K562 (cell line): ENCODE measurements around the gene SCTR. TPM values are rescaled to one million over a fixed set of nuclear protein-coding genes. Genes with fewer than 3 reads are reported as not detected.

ENCODE experiments used
- ATAC-seq: fragments of 200-7000 bp; cut with Tn5 transposase; 3 replicates; pipeline ENCODE4 v1.9.1; 2020; ENCODE audit warnings: moderate library complexity
- BruUV-seq: library from RNA; stranded (reverse); fragments of 400-500 nt; replicated peaks from 2 replicates; lab custom pipeline; 2021; lab: Mats Ljungman, UMichigan
- CTCF ChIA-PET: fragments of 300-600 bp; formaldehyde crosslinking; extraction: SDS; loops from one replicate; lab custom pipeline; 2021; ENCODE audit warnings: low intra/inter-chr PET ratio; lab: Yijun Ruan, JAX
- POLR2A ChIA-PET: fragments of 300-600, 350-650 bp; sonication (Branson Sonifier 250); formaldehyde crosslinking; extraction: SDS; loops from one replicate; lab custom pipeline; 2021; ENCODE audit warnings: antibody characterized with exemption, inconsistent platforms; lab: Yijun Ruan, JAX
- DNase-seq, 4 experiments: peaks; one replicate each; pipeline versions ENCODE4 v3.0.0 to v3.0.0-alpha.2; 2011 to 2018; ENCODE audit warnings: low spot score in 3 of 4, mixed read lengths in 3 of 4; ENCODE audit errors: extremely low read depth in 1 of 4
- FAIRE-seq: peaks from 2 replicates; lab custom pipeline; 2011; peaks lifted over from hg19 to GRCh38; lab: Jason Lieb, UNC
- H2AFZ ChIP-seq: 2 replicates; pipeline ENCODE4 v1.6.0; 2011; ENCODE audit warnings: low read depth, low read length, control low read depth, inconsistent platforms
- H3K27ac ChIP-seq: fragments of 200-600 bp; 3 replicates; pipeline ENCODE4 v1.8.0; 2011; ENCODE audit warnings: low read depth, mild to moderate bottlenecking, control low read depth, inconsistent platforms, low read length, moderate library complexity, mixed read lengths; ENCODE audit errors: extremely low read depth
- H3K27me3 ChIP-seq, 2 experiments: fragments of 300-600 bp in 1 of 2; 2 replicates in 1 of 2; 3 replicates in 1 of 2; pipeline versions ENCODE4 v1.6.0 to v1.8.0; 2011; ENCODE audit warnings: inconsistent platforms in 2 of 2, low read length in 2 of 2, mild to moderate bottlenecking in 1 of 2, mixed read lengths in 1 of 2, moderate library complexity in 1 of 2; ENCODE audit not compliant: control insufficient read depth in 2 of 2, insufficient read depth in 2 of 2
- H3K36me3 ChIP-seq: fragments of 300-600 bp; 3 replicates; pipeline ENCODE4 v1.8.0; 2011; ENCODE audit warnings: mild to moderate bottlenecking, low read length, inconsistent platforms; ENCODE audit not compliant: control insufficient read depth, insufficient read depth
- H3K4me1 ChIP-seq, 2 experiments: fragments of 200-600 bp in 1 of 2; replicated peaks in 1 of 2; 2 replicates in 1 of 2; 3 replicates in 1 of 2; pipeline versions ENCODE4 v1.5.1 to v1.8.0; 2011; ENCODE audit warnings: inconsistent platforms in 2 of 2, low read length in 2 of 2, mild to moderate bottlenecking in 1 of 2, mixed read lengths in 1 of 2, moderate library complexity in 1 of 2; ENCODE audit not compliant: control insufficient read depth in 2 of 2, insufficient read depth in 2 of 2
- H3K4me2 ChIP-seq: 2 replicates; pipeline ENCODE4 v1.6.1; 2011; ENCODE audit warnings: low read length, control low read depth, inconsistent platforms, mixed read lengths; ENCODE audit not compliant: insufficient read depth
- H3K4me3 ChIP-seq: fragments of 200-600 bp; sonication (generic), shearing (Covaris generic); 2 replicates; pipeline ENCODE4 v1.5.1; 2016; ENCODE audit warnings: control low read depth, inconsistent platforms
- H3K79me2 ChIP-seq: fragments of 200-600 bp; 3 replicates; pipeline ENCODE4 v1.8.0; 2011; ENCODE audit warnings: low read length, inconsistent platforms; ENCODE audit not compliant: control insufficient read depth, insufficient read depth
- H3K9ac ChIP-seq, 2 experiments: 2 replicates each; pipeline versions ENCODE4 v1.6.0 to v1.6.1; 2011; ENCODE audit warnings: low read depth in 2 of 2, low read length in 2 of 2, control low read depth in 1 of 2, inconsistent platforms in 1 of 2, mild to moderate bottlenecking in 1 of 2, mixed read lengths in 1 of 2; ENCODE audit not compliant: insufficient read depth in 1 of 2
- H3K9me1 ChIP-seq: one replicate; pipeline ENCODE4 v1.6.0; 2011; ENCODE audit warnings: inconsistent platforms, mild to moderate bottlenecking, low read length, moderate library complexity; ENCODE audit not compliant: control insufficient read depth, insufficient read depth
- H3K9me3 ChIP-seq: replicated peaks from 2 replicates; pipeline ENCODE4 v1.5.1; 2011; ENCODE audit warnings: low read depth, low read length, inconsistent platforms; ENCODE audit not compliant: control insufficient read depth, insufficient read depth
- H4K20me1 ChIP-seq: replicated peaks from 2 replicates; pipeline ENCODE4 v1.6.1; 2011; ENCODE audit warnings: low read length, inconsistent platforms, mixed read lengths; ENCODE audit not compliant: control insufficient read depth, insufficient read depth
- BMI1 ChIP-seq: fragments of 150-350 bp; IDR thresholded peaks from 2 replicates; pipeline ENCODE4 v1.6.1; 2014; ENCODE audit warnings: low read length
- PCBP1 ChIP-seq: fragments of 200-400 bp; formaldehyde crosslinking; IDR thresholded peaks from 2 replicates; pipeline ENCODE4 v1.6.1; 2018; ENCODE audit warnings: mild to moderate bottlenecking, low read depth, low read length; ENCODE audit not compliant: poor library complexity, severe bottlenecking
- SAP30 ChIP-seq: fragments of 200-600 bp; sonication (generic); IDR thresholded peaks from 2 replicates; pipeline ENCODE4 v1.6.1; 2012; ENCODE audit warnings: borderline replicate concordance, low read depth, mild to moderate bottlenecking, moderate library complexity, low read length, control low read depth, inconsistent platforms; ENCODE audit not compliant: insufficient read depth, poor library complexity, severe bottlenecking
- SMAD1 ChIP-seq: fragments of 150-350 bp; IDR thresholded peaks from 2 replicates; pipeline ENCODE4 v1.6.1; 2014; ENCODE audit warnings: low read length, low read depth; ENCODE audit not compliant: partially characterized antibody
- TAF1 ChIP-seq: IDR thresholded peaks from 2 replicates; pipeline ENCODE4 v1.6.1; 2011; ENCODE audit warnings: mild to moderate bottlenecking, low read length, moderate library complexity; ENCODE audit not compliant: insufficient read depth, control insufficient read depth, severe bottlenecking; ENCODE audit errors: extremely low read depth
- ZNF124 ChIP-seq: sonication (generic); formaldehyde crosslinking; IDR thresholded peaks from 2 replicates; pipeline ENCODE4 v1.8.1; 2022; ENCODE audit warnings: missing genetic modification reagents
- ZNF197 ChIP-seq: fragments of 200-800 bp; sonication (Bioruptor generic); IDR thresholded peaks from 2 replicates; pipeline ENCODE4 v1.6.1; 2016; ENCODE audit warnings: low read depth, missing genetic modification characterization, missing compliant biosample characterization
- ZNF384 ChIP-seq: IDR thresholded peaks from 2 replicates; pipeline ENCODE4 v1.6.1; 2012; ENCODE audit warnings: low read depth, low read length, improper control_type of control experiment
- ZNF668 ChIP-seq: fragments of 250-450 bp; sonication (Bioruptor Pico); IDR thresholded peaks from 2 replicates; pipeline ENCODE4 v1.8.0; 2022; ENCODE audit warnings: mild to moderate bottlenecking, inconsistent platforms
- WGBS: fragments of 100-300 bp; shearing (Covaris generic); methylation state at CpG from one replicate; pipeline ENCODE4 v1.1.6; 2016; ENCODE audit warnings: low coverage, mixed read lengths; ENCODE audit not compliant: insufficient coverage; ENCODE audit errors: missing lambda C conversion rate; 5-methylcytosine and 5-hydroxymethylcytosine counted together
- in situ Hi-C: fragments of 300-500 bp; cut with MboI; formaldehyde crosslinking; loops from 4 replicates; pipeline ENCODE4 v1.15.0; 2018; ENCODE audit warnings: inconsistent platforms, mixed read lengths
- intact Hi-C: fragments of 100-400 bp; cut with micrococcal nuclease; formaldehyde crosslinking; loops from 2 replicates; pipeline ENCODE4 v1.14.2; 2022
- polyA plus RNA-seq, 8 experiments: library from polyadenylated mRNA; depleted of rRNA in 4 of 8; stranded (reverse) in 5 of 8; unstranded in 3 of 8; fragments of >200 nt; fragmentation: Nextera tagmentation in 2 of 8; fragmentation: Illumina TruSeq in 1 of 8; extraction: Ambion mirVana in 2 of 8; extraction: Trizol in 1 of 8; gene quantifications; 2 replicates each; pipeline versions ENCODE4 v1.2.1 to v1.2.3, GENCODE V29; 2011 to 2014; ENCODE audit warnings: inconsistent platforms in 1 of 8, missing spikeins in 1 of 8
- total RNA-seq, 7 experiments: library from RNA; depleted of rRNA in 6 of 7; stranded (reverse); fragments of >200 nt in 6 of 7; fragmentation: Illumina TruSeq in 2 of 7; extraction: Trizol in 2 of 7; gene quantifications; 2 replicates each; pipeline versions ENCODE4 v1.2.1 to v1.2.3, GENCODE V29; 2011 to 2021; ENCODE audit warnings: low replicate concordance in 1 of 7
- TF ChIP-seq, protein P1 (sequence below): fragments of 450-650 bp; formaldehyde crosslinking; IDR thresholded peaks from 2 replicates; pipeline ENCODE4 v1.4.0; 2020; ENCODE audit warnings: mild to moderate bottlenecking, moderate library complexity
- TF ChIP-seq, protein P2 (sequence below): sonication (generic); formaldehyde crosslinking; IDR thresholded peaks from 2 replicates; pipeline ENCODE4 v1.4.0; 2020; ENCODE audit warnings: mild to moderate bottlenecking, missing genetic modification reagents

Gene SCTR
- total and polyA plus RNA-seq, 9 of the 15 experiments (the other 6 are each of a cell fraction or from before 2014, with no cell fraction given), result not detected

DNA sequence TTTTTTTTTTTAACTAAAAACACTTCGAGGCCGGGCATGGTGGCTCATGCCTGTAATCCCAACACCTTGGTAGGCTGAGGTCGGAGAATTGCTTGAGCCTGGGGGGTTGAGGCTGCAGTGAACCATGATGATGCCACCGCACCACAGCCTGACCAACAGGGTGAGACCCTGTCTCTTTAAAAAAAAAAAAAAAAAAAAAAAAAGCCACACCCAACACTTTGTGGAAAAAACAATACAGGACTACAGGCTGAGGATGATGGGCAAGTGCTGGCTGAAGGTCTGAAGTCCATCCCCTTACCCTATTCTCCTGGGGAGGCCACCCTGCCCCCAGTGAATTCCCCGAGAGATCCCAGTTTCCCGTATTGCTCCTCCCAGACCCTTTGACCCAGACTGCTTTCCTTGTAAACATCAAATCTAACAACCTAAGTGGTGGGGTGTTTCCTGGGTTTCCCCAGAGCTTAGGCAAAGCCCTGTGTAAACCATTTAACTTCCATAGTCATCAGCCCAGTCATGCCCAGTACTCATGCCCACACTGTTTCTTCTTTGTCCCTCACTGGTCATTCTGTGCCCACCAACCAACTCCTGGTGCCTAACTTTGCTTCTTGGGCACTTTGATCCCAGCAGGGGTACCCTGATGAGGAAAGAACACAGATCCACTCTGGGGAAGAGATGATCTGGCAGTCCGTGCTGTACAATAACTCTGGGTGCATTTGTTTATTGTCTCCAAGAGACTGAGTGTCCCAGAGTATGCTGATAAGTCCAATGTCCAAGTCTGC lies 98.5 kb downstream of the SCTR start:
- DNase-seq, result no peak
- peaks cover 15 to 37% of the 10 kb centered on the region in 2 experiments; a peak in 4 of 5 replicates for H3K27me3 ChIP-seq
- POLR2A ChIA-PET, result no interaction called here
- no peak for TF ChIP-seq SMAD1
- TF ChIP-seq ZNF124, result no peak
- TF ChIP-seq ZNF197 (CRISPR knock-in tag), result no peak
- 0 out of 2 replicates have a peak, but pooled peaks have one; percentile 51 for TF ChIP-seq ZNF384
- no TSS peak for BruUV-seq
- H3K4me2 ChIP-seq, result no peak overlapping the region
- no peaks in the 10 kb centered on the region for H4K20me1 ChIP-seq
- no peak for ATAC-seq
- no peaks in the 10 kb centered on the region for H3K9me1 ChIP-seq
- no peak for FAIRE-seq
- H3K9ac ChIP-seq, result no peak overlapping the region
- no peaks in the 10 kb centered on the region for H3K9me3 ChIP-seq
- H3K4me1 ChIP-seq, result peaks cover 4 to 15% of the 10 kb centered on the region in 2 experiments
- H3K27ac ChIP-seq, result no peak overlapping the region
- intact Hi-C loops, result no loop called here
- no peak overlapping the region for H2AFZ ChIP-seq
- no peaks in the 10 kb centered on the region for H3K36me3 ChIP-seq
- in situ Hi-C loops, result no loop called here
- H3K79me2 ChIP-seq, result no peaks in the 10 kb centered on the region
- CTCF ChIA-PET, result no interaction called here
- H3K4me3 ChIP-seq, result no peak overlapping the region
- WGBS, result 3% methylated on average over 6 of the region's 7 CpGs

DNA sequence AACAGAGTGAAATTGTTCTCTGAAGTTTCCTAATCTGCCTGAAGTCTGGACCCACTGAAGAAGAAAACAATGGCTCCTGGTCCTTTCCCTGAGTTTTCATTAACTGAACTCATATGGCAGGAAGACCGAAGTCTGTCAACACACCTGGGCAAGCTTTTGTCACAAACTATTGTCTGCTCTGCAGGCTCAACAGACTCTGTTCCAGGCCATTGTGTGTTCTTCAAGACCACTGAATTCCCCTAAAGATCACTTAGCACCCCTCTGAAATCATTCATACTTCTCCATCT lies 99.2 kb downstream of the SCTR start:
- H3K9me1 ChIP-seq, result no peaks in the 10 kb centered on the region
- no TSS peak for BruUV-seq
- H3K79me2 ChIP-seq, result no peaks in the 10 kb centered on the region
- H2AFZ ChIP-seq, result no peak overlapping the region
- ATAC-seq (no peak), FAIRE-seq (no peak), DNase-seq (no peak)
- in situ Hi-C loops, result no loop called here
- ChIA-PET POLR2A (no interaction called here), CTCF (no interaction called here)
- intact Hi-C loops, result no loop called here
- H3K27ac ChIP-seq, result no peak overlapping the region
- H3K9ac ChIP-seq, result no peak overlapping the region
- peaks cover 15 to 38% of the 10 kb centered on the region in 2 experiments; a peak in 4 of 5 replicates for H3K27me3 ChIP-seq
- H3K9me3 ChIP-seq, result no peaks in the 10 kb centered on the region
- no peaks in the 10 kb centered on the region for H3K36me3 ChIP-seq
- peaks cover 0 to 9% of the 10 kb centered on the region in 2 experiments; a peak in 3 of 5 replicates for H3K4me1 ChIP-seq
- 0% methylated on average over 1 of the region's 1 CpG for WGBS
- no peak overlapping the region for H3K4me3 ChIP-seq
- H3K4me2 ChIP-seq, result no peak overlapping the region
- H4K20me1 ChIP-seq, result no peaks in the 10 kb centered on the region
- TF ChIP-seq PCBP1 (no peak), BMI1 (no peak), ZNF668 (CRISPR knock-in tag) (no peak), TAF1 (no peak), SAP30 (no peak)
- TF ChIP-seq, protein P1, sequence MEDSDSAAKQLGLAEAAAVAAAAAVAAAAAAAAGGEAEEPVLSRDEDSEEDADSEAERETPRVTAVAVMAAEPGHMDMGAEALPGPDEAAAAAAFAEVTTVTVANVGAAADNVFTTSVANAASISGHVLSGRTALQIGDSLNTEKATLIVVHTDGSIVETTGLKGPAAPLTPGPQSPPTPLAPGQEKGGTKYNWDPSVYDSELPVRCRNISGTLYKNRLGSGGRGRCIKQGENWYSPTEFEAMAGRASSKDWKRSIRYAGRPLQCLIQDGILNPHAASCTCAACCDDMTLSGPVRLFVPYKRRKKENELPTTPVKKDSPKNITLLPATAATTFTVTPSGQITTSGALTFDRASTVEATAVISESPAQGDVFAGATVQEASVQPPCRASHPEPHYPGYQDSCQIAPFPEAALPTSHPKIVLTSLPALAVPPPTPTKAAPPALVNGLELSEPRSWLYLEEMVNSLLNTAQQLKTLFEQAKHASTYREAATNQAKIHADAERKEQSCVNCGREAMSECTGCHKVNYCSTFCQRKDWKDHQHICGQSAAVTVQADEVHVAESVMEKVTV (CRISPR knock-in tag), result no peak
- TF ChIP-seq, protein P2, sequence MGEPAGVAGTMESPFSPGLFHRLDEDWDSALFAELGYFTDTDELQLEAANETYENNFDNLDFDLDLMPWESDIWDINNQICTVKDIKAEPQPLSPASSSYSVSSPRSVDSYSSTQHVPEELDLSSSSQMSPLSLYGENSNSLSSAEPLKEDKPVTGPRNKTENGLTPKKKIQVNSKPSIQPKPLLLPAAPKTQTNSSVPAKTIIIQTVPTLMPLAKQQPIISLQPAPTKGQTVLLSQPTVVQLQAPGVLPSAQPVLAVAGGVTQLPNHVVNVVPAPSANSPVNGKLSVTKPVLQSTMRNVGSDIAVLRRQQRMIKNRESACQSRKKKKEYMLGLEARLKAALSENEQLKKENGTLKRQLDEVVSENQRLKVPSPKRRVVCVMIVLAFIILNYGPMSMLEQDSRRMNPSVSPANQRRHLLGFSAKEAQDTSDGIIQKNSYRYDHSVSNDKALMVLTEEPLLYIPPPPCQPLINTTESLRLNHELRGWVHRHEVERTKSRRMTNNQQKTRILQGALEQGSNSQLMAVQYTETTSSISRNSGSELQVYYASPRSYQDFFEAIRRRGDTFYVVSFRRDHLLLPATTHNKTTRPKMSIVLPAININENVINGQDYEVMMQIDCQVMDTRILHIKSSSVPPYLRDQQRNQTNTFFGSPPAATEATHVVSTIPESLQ (CRISPR knock-in tag), result no peak
